Omental fat pad (tissue), 4 donors: ENCODE data around the gene FAM53A. TPM values are rescaled to one million over a fixed set of nuclear protein-coding genes. Genes with fewer than 3 reads are reported as not detected.

Experiments
- ATAC-seq: fragments of 150-250 bp; one replicate; pipeline ENCODE4 v1.9.1; 2016; ENCODE audit warnings: mild to moderate bottlenecking, moderate library complexity; ENCODE audit not compliant: low FRiP score
- DNase-seq: peaks from one replicate; pipeline ENCODE4 v3.0.0-alpha.2; 2019; ENCODE audit warnings: low spot score
- CTCF ChIP-seq, 3 donors: fragments of 450-650 bp; IDR thresholded peaks; one replicate each; pipeline ENCODE4 v1.5.1; 2016 to 2017; ENCODE audit warnings: antibody characterized with exemption in 3 of 3, mild to moderate bottlenecking in 3 of 3, moderate library complexity in 2 of 3
- total RNA-seq, 4 donors: library from RNA; depleted of rRNA; stranded (reverse); fragments of >200 nt; gene quantifications; one replicate each; pipeline ENCODE4 v1.1.0, GENCODE V29; 2016

The FAM53A gene
- total RNA-seq, 4 donors from 2014 or later = 2.0 to 10.9 (median 5.6) TPM

GRCh38 chr4:1651609-1652008, 32.5 kb downstream of the FAM53A start:
- no peak for TF ChIP-seq CTCF (IDR thresholded peaks at IDR 0.05)
- DNase-seq = no peak
- no peak for ATAC-seq

- DNase-seq (no peak), ATAC-seq (no peak)
- no peak for TF ChIP-seq CTCF (IDR thresholded peaks at IDR 0.05)
Observed at GRCh38 chr4:1648962-1649361, 35.2 kb downstream of the FAM53A start.

GRCh38 chr4:1647432-1647831, 36.7 kb downstream of the FAM53A start:
- ATAC-seq (no peak), DNase-seq (no peak)
- TF ChIP-seq CTCF (IDR thresholded peaks at IDR 0.05) = no peak

- DNase-seq (no peak), ATAC-seq (no peak)
- no peak for TF ChIP-seq CTCF (IDR thresholded peaks at IDR 0.05)
Observed at GRCh38 chr4:1646690-1647089, 37.4 kb downstream of the FAM53A start.

GRCh38 chr4:1644891-1645657, 39.0 kb downstream of the FAM53A start:
- TF ChIP-seq CTCF (IDR thresholded peaks at IDR 0.05) = no peak
- ATAC-seq = peak; percentile 91
- no peak for DNase-seq

- no peak for DNase-seq
- no peak for ATAC-seq
- no peak for TF ChIP-seq CTCF (IDR thresholded peaks at IDR 0.05)
Observed at GRCh38 chr4:1643971-1644735, 40.0 kb downstream of the FAM53A start.
